Smooth muscle cell (in vitro differentiated cells): ENCODE measurements around the gene E2F7. TPM values are rescaled to one million over a fixed set of nuclear protein-coding genes. Genes with fewer than 3 reads are reported as not detected.

ENCODE experiments used
- DNase-seq: peaks from one replicate; lab custom pipeline; 2025; ENCODE audit not compliant: unreplicated experiment; lab: John Stamatoyannopoulos, UW
- H2AFZ ChIP-seq: fragments of 200-600 bp; sonication (generic); 2 replicates; pipeline ENCODE4 v1.6.0; 2016; ENCODE audit warnings: antibody characterized with exemption, low read depth, mild to moderate bottlenecking
- H3F3A ChIP-seq: fragments of 200-600 bp; sonication (generic); 2 replicates; pipeline ENCODE4 v1.6.0; 2017; ENCODE audit warnings: antibody characterized with exemption, low read depth
- H3K27ac ChIP-seq: fragments of 200-600 bp; sonication (generic); 2 replicates; pipeline ENCODE4 v1.5.1; 2016; ENCODE audit warnings: low read depth, mild to moderate bottlenecking
- H3K27me3 ChIP-seq: fragments of 200-600 bp; sonication (generic); 2 replicates; pipeline ENCODE4 v1.6.1; 2016; ENCODE audit warnings: low read depth, mild to moderate bottlenecking
- H3K36me3 ChIP-seq: fragments of 200-600 bp; sonication (generic); 2 replicates; pipeline ENCODE4 v1.5.1; 2016; ENCODE audit warnings: low read depth
- H3K4me1 ChIP-seq: fragments of 200-600 bp; sonication (generic); 2 replicates; pipeline ENCODE4 v1.5.1; 2016; ENCODE audit warnings: low read depth
- H3K4me2 ChIP-seq: fragments of 200-600 bp; sonication (generic); 2 replicates; pipeline ENCODE4 v1.6.0; 2016; ENCODE audit warnings: mild to moderate bottlenecking
- H3K4me3 ChIP-seq: fragments of 200-600 bp; sonication (generic); 2 replicates; pipeline ENCODE4 v1.5.1; 2016; ENCODE audit warnings: mild to moderate bottlenecking
- H3K79me2 ChIP-seq: fragments of 200-600 bp; sonication (generic); 2 replicates; pipeline ENCODE4 v1.6.0; 2016; ENCODE audit warnings: low read depth, mild to moderate bottlenecking
- H3K9ac ChIP-seq: fragments of 200-600 bp; sonication (generic); 2 replicates; pipeline ENCODE4 v1.6.0; 2016; ENCODE audit warnings: low read depth
- H3K9me3 ChIP-seq: fragments of 200-600 bp; sonication (generic); replicated peaks from 2 replicates; pipeline ENCODE4 v1.5.1; 2016; ENCODE audit warnings: low read depth
- H4K20me1 ChIP-seq: fragments of 200-600 bp; sonication (generic); 2 replicates; pipeline ENCODE4 v1.6.0; 2016; ENCODE audit warnings: low read depth
- CTCF ChIP-seq: fragments of 200-600 bp; sonication (generic); IDR thresholded peaks from 2 replicates; pipeline ENCODE4 v1.5.1; 2017; ENCODE audit warnings: borderline replicate concordance, mild to moderate bottlenecking, antibody characterized with exemption; ENCODE audit not compliant: insufficient read depth, poor library complexity, severe bottlenecking
- WGBS: methylation state at CpG from one replicate; pipeline ENCODE4 v1.1.7; 2016; ENCODE audit warnings: low lambda C conversion rate; 5-methylcytosine and 5-hydroxymethylcytosine counted together
- polyA plus RNA-seq: library from polyadenylated mRNA; unstranded; fragments of >200 nt; fragmentation: Nextera tagmentation; extraction: Ambion mirVana; gene quantifications from 2 replicates; pipeline ENCODE4 v1.2.1, GENCODE V29; 2016
- total RNA-seq: library from RNA; depleted of rRNA; stranded (reverse); fragments of >200 nt; gene quantifications from 2 replicates; pipeline ENCODE4 v1.2.3, GENCODE V29; 2014

E2F7 gene
- total and polyA plus RNA-seq, 2 experiments from 2014 or later, result 5.1 to 16.0 TPM

- no peak overlapping the region for H3K27ac ChIP-seq
Observed at GRCh38 chr12:77060136-77060882, 5.1 kb downstream of the E2F7 start.

GRCh38 chr12:77058740-77059139, 6.6 kb downstream of the E2F7 start:
- Histone ChIP-seq H3K36me3 (no peaks in the 10 kb centered on the region), H4K20me1 (no peaks in the 10 kb centered on the region), H3K9me3 (no peaks in the 10 kb centered on the region), H3K27ac (no peak overlapping the region), H3K9ac (no peak overlapping the region), H3K79me2 (no peaks in the 10 kb centered on the region), H3K4me2 (no peak overlapping the region), H3K27me3 (no peaks in the 10 kb centered on the region), H3F3A (no peaks in the 10 kb centered on the region), H2AFZ (no peak overlapping the region), H3K4me1 (peaks cover 14% of the 10 kb centered on the region), H3K4me3 (no peak overlapping the region)
- TF ChIP-seq CTCF, result no peak
- WGBS, result 94% methylated on average over 5 of the region's 5 CpGs
- no peak for DNase-seq

More at GRCh38 chr12:77060136-77060882, 5.1 kb downstream of the E2F7 start:
- no peak overlapping the region for H2AFZ ChIP-seq
- H3K4me1 ChIP-seq, result peaks cover 18% of the 10 kb centered on the region
- no peaks in the 10 kb centered on the region for H3F3A ChIP-seq
- no peaks in the 10 kb centered on the region for H3K9me3 ChIP-seq
- no peak overlapping the region for H3K9ac ChIP-seq
- no peaks in the 10 kb centered on the region for H3K79me2 ChIP-seq
- WGBS, result 92% methylated on average over 3 of the region's 3 CpGs
- TF ChIP-seq CTCF, result no peak
- no peak for DNase-seq
- no peaks in the 10 kb centered on the region for H4K20me1 ChIP-seq
- H3K36me3 ChIP-seq, result no peaks in the 10 kb centered on the region
- no peak overlapping the region for H3K4me2 ChIP-seq
- H3K27me3 ChIP-seq, result no peaks in the 10 kb centered on the region
- no peak overlapping the region for H3K4me3 ChIP-seq

GRCh38 chr12:77054851-77055250, 10.5 kb downstream of the E2F7 start:
- DNase-seq, result no peak
- no peak overlapping the region for H3K27ac ChIP-seq
- no peaks in the 10 kb centered on the region for H3F3A ChIP-seq
- no peaks in the 10 kb centered on the region for H4K20me1 ChIP-seq
- H3K4me3 ChIP-seq, result no peak overlapping the region
- no peaks in the 10 kb centered on the region for H3K79me2 ChIP-seq
- no peak overlapping the region for H2AFZ ChIP-seq
- H3K4me2 ChIP-seq, result no peak overlapping the region
- H3K9me3 ChIP-seq, result no peaks in the 10 kb centered on the region
- 94% methylated on average over 4 of the region's 4 CpGs for WGBS
- no peak for TF ChIP-seq CTCF
- no peaks in the 10 kb centered on the region for H3K36me3 ChIP-seq
- no peaks in the 10 kb centered on the region for H3K27me3 ChIP-seq
- H3K4me1 ChIP-seq, result no peaks in the 10 kb centered on the region
- no peak overlapping the region for H3K9ac ChIP-seq

- Histone ChIP-seq H3K9me3 (no peaks in the 10 kb centered on the region), H3K9ac (no peak overlapping the region), H3F3A (no peaks in the 10 kb centered on the region), H3K4me3 (no peak overlapping the region), H3K27me3 (no peaks in the 10 kb centered on the region), H2AFZ (no peak overlapping the region), H4K20me1 (no peaks in the 10 kb centered on the region), H3K4me2 (no peak overlapping the region), H3K4me1 (no peaks in the 10 kb centered on the region), H3K79me2 (no peaks in the 10 kb centered on the region), H3K36me3 (no peaks in the 10 kb centered on the region), H3K27ac (no peak overlapping the region)
- TF ChIP-seq CTCF, result no peak
- no peak for DNase-seq
- WGBS, result 100% methylated on average over 1 of the region's 1 CpG
Observed at GRCh38 chr12:77053259-77053658, 12.1 kb downstream of the E2F7 start.
